UCSD-AML1 (cell line): Measurements from ENCODE around the gene ANKRD13A.
A peak's percentile ranks its signal among the peaks of the same experiment; 100 is the strongest.

Source experiments
- DNase-seq: peaks from one replicate; lab custom pipeline; 2025; ENCODE audit not compliant: unreplicated experiment; lab: John Stamatoyannopoulos, UW

The ANKRD13A gene

DNA sequence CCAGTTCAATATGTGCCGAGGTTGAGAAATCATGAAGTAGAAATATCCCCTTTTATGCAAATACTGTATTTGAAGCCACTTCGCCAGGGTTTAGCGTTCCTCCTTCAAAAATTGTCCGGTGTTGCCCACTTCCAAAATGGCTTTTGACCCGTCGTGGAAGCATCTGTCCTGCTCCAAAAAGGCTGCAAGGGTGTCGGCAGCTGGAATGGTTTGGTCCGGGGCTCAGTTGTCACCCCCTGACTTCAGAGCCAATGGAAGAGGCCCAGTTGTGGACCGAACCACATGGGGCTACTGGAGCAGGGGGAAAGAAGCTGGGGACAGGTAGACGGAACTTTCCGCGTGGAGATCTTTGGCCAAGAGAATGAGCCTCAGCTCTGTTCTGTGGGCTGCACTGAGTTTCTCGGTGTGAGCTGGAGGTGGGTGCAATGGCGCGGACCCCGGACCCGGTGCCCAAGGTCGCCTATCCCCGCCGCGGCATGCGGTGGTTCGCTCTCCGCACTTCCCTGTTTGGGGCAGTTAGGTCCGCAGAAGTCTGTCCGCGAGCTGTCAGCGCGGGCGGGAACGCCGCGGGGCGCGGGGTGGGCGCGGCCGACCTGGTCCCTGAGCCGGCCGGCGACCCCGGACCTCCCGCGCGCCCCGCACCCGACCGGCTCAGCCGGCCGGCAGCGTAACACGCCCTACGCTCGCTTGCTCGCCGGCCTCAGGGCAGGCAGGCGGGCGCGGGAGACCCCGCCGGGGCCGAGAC is at the start of gene ANKRD13A:
Gene ANKRD13A, plus strand, starts transcription at position 527 of the 745 bp plus-strand sequence. CDS start 259 bp downstream, outside the sequence.
- DNase-seq = peak; percentile 89

DNA sequence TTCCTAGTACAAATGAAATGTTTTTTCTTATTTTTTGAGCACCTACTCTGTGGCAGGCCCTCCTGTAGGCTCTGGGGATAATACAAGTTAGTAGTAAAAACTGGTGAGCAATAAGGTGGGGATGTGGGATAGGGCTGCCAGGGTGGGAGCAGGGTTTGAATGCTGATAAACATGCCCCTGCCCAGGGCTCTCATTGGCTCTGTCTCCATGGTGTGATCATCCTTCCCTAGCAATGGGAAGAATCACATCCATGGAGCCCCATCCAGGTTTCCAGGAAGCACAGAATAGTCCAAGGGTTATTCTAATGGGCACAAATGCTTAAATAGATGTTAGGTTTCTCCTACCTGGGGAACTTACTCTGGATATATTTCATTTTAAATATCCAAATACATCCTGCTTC is 48.6 kb upstream of the ANKRD13A start:
- no peak for DNase-seq

- DNase-seq = no peak
These were observed 48.1 kb upstream of the ANKRD13A start for GRCh38 chr12:109951136-109951535.

- DNase-seq = no peak
These were observed 47.5 kb upstream of the ANKRD13A start for GRCh38 chr12:109951751-109952150.

GRCh38 chr12:109952160-109952858 is 46.9 kb upstream of the ANKRD13A start:
- DNase-seq = no peak

GRCh38 chr12:109952873-109953272 is 46.4 kb upstream of the ANKRD13A start:
- no peak for DNase-seq

GRCh38 chr12:109953656-109954055 is 45.6 kb upstream of the ANKRD13A start:
- no peak for DNase-seq

DNA sequence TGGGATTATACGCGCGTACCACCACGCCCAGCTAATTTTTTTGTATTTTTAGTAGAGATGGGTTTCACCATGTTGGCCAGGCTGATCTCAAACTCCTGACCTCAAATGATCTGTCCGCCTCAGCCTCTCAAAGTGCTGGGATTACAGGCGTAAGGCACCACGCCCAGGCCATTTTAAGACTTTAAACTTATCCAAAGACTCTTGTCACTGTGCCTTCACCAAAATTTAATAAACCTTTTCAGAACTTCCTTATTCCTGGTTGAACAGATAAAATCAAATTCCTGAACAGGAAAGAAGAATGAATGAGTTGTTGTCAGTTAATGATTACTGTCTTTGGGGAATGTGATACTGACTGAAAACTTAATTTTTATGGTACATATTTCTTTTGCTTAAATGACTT is 40.9 kb upstream of the ANKRD13A start:
- no peak for DNase-seq

DNA sequence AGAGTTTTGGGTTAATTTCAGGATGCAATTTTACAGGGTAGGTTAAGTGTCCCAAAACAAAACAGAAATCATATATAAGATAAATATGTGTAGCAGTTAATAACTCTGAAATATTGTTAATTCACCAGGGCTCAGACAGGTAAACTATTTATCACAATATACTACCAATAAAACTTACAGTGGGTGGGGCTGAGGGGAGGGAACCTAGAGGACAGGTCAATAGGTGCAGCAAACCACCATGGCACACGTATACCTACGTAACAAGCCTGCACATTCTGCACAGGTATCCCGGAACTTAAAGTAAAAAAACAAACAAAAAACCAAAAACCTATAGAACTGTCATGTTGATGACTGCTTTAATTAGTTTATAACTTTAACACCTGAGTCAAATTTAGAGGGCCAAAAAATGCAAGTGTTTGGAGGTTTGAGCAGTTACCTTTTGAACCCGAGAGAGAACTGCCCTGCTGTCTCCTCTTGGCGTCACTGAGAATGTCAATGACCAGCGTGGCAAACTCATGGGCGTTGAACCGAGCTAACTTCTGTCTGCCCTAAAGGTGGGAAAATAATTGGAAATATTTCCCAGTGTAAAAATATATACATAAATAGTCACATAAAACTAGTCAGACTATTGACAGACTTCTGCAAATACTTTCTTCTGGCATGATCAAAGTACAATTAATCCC is 39.7 kb upstream of the ANKRD13A start:
- DNase-seq = no peak

DNA sequence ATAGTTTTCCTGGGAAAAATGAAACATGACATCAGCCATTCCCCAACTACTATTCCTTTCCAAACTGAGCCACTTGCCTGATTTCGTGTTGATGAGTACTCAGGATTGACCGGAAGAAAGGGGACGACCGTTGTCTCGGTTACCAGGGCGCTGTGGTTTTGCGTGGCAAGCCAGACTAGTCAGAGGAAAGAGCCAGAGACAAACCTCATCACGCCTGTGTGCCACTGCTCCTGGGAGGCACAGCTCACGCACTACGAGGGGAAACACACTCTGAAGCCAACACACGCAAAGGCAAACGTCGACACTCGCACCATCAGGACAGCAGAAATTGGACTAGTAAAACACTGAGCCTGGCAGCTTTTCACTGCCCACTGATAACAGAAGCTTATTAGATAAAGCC is 38.0 kb upstream of the ANKRD13A start:
- DNase-seq = no peak

DNA sequence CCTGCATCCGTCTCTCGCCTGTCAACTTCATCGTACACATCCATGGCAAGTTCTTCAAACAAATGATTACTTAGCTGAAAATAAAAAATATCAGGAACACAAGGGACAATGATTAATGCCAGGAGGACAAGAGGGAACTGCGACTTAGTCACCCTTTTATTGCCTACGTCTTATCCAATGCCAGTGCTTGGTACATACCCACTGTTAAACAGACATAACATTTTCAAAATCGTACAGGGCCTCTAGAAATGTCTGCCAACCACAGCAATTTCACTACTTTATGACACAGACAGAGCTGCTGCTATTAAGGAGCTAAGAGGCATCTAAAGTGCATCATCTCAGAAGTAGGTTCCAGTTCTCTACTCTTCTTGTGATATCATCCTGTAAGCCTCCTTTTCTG is 37.6 kb upstream of the ANKRD13A start:
- no peak for DNase-seq

DNA sequence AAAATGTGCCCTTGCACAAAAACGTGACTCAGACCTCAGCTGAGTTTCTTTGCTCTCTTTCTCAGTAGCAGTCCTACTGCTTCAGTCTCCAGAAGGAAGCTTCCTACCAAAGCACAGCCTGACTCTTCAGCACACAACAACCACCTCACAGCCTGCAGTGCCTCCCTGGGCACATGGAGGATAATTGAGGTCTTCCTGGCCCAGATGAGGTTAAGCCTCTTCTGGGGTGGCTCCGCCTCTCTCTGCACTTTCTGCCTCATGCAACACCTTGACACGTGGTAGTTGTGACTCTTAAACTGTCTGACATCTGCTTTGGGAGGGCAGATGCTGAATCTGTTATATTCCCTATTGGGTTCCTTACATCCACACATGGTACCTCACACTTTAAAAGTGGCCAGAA is 36.8 kb upstream of the ANKRD13A start:
- no peak for DNase-seq

GRCh38 chr12:109963330-109963729 is 35.9 kb upstream of the ANKRD13A start:
- no peak for DNase-seq

GRCh38 chr12:109963743-109964429 is 35.3 kb upstream of the ANKRD13A start:
- DNase-seq = no peak

GRCh38 chr12:109966546-109966945 is 32.7 kb upstream of the ANKRD13A start:
- no peak for DNase-seq

DNA sequence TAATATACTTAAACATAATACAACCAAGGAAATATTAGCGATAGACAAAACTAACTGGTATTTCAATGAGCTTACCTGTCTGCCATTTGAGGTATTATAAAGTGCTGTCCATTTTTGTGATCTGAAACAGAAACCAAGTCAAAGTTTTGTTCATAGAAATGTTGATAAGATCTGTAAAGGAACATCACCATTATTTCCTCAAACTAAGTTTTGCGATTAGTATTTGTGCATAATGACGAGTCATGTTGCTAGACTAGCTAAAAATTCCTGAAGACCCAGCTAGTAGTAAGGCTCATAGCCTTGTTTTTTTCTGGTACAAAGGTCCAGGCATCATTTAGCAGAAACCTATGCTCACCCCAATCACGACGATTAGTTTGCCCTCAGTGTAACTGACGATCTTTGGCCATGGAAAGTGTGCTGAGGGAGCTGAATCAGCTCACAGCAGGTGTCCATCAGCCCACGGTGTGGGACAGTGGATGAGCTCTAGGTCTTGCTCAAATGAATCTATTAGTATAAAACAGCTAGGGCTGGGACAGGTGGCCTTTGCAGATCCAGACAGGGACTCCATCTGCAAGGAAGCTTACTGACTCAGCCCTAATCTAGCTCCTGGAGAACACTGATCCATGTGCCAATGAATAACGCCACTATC is 31.7 kb upstream of the ANKRD13A start:
- no peak for DNase-seq

GRCh38 chr12:109968032-109968420 is 31.2 kb upstream of the ANKRD13A start:
- no peak for DNase-seq

- DNase-seq = no peak
These were observed 30.4 kb upstream of the ANKRD13A start for GRCh38 chr12:109968801-109969200.

GRCh38 chr12:109972821-109973220 is 26.4 kb upstream of the ANKRD13A start:
- no peak for DNase-seq

DNA sequence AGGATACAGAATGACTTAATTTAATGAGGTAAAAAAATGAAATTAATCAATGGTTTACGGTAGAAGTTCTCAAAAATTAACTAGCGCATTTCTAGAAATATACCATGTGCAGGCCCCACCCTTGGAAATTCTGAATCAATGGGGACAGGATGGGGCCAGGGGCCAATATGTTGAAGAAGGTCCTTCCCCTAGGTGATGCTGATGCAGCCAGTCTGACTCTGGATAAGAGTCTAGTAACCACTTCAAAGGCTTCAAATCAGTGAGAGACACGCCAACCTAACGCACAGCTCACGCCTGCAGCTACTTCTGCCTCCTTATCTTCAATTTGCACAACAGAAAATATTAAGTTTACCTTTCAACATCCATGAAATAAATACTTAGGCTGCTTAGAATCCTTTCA is 17.9 kb upstream of the ANKRD13A start:
- no peak for DNase-seq

DNA sequence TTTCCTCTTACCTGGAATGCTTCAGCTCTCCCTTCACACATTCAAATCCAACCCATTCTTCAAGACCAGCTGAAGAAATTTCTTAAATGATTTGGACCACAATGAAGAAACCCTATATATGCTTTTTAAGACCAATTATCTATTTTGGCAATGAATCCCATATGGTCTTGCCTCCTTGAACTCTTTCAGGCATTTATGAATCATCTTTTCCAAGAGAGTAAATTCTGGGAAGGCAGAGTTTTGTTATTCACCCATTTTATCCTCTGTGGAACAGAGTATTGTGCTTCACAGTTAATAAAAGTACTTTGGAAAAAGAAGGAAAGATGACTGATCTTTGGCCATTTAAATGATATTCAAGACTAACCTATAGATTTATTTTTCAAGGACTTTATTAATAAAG is 17.0 kb upstream of the ANKRD13A start:
- DNase-seq = no peak
